Stimulated activated CD8-positive, alpha-beta memory T cell treated with anti-CD3 and anti-CD28 coated beads, Interleukin-4, amount 100 ng/mL, for 48 hours (primary cell): ENCODE data around the gene EPC1.
"Not testable (repeated sequence)": the region's sequence is repeated elsewhere in the genome, so short reads cannot be mapped to it uniquely, and the experiment has no call there.

Experiments used
- DNase-seq: peaks from one replicate; pipeline ENCODE4 v3.0.0-alpha.2; 2020

EPC1 gene

DNA sequence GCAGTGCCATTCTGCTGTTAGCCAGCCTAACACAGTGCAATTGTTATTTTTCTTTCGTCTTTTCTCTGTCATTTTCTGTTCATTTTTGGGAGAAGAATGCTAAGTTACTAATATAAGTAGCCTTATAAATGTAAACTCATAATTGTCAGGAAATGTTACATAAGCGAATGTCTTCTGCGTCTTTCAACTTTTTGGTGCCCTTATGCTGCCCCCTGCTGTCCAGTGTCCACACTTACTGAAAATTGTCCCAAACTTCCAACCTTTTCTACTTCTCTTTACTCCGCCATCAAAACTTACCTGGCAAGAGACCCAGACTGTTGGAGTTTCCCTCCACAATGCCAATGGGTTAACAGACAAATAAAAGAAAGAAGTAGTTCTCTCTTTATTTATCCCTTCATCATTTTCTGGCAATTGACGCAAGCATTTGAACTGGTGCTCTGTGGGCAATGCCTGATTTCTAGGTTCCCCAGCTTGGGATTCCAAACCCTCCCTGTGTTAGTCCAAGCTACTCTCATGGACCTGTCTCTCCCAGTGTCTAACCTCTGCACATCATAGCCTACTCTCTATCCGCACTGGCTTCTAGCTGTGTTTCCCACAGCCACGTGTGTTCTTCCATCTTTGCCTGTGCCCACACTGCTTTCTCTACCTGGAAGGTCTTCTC is 21.0 kb upstream of the EPC1 start:
- peak; percentile 80 for DNase-seq

DNA sequence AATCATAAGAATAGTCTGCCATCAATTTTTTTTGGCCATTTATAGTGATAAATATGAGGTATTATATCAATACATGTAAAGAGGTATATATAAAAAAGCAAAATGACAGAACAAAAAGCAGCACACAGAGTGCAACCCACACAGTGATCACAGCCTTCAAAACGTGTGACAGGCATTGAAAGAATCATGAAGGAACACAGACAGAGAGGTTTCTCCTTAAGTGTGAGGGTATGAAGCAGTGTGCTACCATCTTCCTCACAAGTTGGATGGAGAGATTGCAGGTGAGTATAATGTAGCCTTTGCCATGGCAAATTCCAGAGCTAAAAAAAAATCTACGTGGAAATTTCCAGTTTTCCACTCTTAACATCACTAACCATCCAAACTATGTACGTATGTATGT is 19.6 kb upstream of the EPC1 start:
- DNase-seq = no peak

DNA sequence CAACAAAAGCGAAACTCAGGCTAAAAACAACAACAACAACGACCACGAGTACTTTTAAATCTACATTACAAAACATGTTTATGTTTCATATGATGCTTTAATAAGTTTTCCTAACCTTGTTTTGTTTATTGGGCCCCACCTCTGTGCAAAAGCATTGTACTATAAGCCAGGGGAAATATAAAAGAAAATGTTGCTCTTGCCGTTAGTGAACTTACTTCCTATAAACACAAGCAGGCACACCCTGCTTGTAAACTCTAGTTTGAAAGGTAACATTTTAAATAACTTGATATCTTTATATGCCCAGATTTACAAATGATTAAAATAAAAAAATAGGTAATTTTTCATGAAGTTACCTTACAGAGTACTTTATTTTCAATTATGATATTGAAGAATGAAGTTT is 19.2 kb upstream of the EPC1 start:
- no peak for DNase-seq

DNA sequence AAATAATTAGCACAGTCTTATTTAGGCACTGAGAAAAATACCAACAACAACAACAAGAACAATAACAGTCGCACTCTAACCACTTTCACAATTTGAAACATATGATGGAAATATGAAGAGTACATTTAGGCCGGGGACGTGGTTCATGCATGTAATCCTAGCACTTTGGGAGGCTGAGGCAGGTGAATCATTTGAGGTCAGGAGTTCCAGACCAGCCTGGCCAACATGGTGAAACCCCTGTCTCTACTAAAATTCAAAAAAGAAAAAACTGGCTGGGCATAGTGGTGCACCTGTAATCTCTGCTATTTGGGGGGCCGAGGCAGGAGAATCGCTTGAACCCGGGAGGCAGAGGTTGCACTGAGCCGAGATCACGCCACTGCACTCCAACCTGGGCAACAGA is 18.4 kb upstream of the EPC1 start:
- not testable (repeated sequence) for DNase-seq

DNA sequence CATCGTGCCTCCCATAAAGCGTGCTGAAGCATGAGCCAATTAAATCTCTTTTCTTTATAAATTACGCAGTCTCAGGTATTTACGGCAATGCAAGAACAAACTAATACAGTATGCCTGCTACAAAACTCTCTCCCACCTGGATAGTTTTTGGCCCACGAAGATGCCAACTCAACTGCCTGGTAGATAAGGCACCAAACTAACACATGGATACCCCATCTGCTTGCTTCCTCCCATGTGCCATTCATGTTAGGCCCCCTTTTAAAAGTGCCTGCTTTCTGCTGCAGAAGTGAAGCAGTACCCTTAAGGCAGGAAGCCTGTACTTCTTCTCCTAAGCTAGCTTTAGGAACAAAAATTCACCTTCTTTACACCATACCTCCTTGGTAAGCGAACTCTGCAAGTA is 15.6 kb upstream of the EPC1 start:
- no peak for DNase-seq

DNA sequence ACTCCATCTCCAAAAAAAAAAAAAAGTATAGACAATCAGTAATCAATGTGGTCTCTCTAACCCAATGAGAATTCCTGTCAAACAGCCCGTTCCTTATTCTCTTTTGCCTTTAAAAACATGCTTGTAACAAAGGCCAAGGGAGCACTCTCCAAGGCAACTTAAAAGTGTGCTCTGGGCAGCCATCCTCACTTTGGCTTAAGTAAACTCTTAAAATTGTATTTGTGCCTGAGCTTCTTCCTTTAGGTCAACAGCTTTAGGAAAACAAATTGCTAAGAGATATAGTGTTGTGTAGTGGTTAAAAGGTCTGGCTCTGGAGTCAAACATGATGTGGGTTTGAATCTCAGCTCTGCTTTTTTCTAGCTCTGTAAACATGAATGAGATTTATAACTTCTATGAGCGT is 13.9 kb upstream of the EPC1 start:
- DNase-seq = no peak

DNA sequence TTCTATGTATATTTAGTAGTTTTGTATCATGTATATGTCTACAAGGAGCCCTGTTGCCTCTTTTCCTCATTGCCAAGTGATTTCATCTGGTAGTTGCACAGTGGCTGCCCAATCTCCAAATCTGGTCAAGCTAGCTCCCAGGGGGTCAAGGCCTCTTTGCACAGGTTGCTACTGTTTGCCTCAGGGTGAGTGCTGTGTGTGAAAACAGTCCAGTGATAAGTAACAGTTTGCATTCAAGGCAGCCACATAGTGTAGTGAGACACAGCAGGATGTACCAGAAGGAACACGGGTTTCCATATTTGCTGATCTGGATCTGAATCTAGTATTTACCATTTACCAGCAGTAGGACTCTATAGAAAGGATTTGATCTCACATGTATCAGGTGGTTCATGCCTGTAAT is 13.3 kb upstream of the EPC1 start:
- no peak for DNase-seq

DNA sequence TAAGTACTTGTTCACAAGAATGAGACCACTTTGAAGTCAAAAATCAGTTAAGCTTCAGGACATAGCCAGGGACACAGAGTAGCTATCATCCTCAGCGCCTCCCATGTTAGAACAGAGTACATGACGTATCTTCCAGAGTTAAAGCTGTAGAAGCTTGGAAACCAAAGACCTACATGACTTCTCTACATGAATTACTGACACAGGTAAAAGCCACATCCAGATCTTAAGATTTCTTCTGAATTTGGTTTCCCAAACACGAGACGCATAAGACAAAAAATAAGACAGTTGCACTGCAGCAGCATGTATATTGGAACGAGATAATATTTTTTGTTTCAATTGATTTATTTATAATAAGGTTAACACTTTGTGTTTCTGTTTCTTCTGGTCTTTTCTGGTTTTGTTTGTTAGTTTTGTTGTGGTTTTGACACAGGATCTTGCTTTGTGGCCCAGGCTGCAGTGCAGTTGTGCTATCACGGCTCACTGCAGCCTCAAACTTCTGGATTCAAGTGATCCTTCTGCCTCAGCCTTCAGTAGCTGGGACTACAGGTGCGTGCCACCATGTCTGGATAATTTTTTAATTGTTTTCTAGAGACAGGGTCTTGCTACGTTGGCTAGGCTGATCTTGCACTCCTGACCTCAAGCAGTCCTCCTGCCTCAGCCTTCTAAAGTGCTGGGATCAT is 10.2 kb upstream of the EPC1 start:
- DNase-seq = no peak

DNA sequence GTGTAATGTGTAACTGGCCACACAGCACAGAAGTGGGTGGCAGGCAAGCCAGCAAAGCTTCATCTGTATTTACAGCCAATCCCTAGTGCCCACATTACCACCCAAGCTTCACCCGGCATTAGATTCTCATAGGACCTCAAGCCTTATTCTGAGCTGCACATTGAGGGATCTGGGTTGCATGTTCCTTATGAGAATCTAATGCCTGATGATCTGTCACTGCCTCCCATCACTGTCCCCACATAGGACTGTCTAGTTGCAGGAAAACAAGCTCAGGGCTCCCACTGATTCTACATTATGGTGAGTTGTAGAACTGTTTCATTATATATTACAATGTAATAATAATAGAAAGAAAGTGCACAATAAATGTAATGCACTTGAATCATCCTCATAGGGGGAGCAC is 7.7 kb upstream of the EPC1 start:
- DNase-seq = not testable (repeated sequence)

DNA sequence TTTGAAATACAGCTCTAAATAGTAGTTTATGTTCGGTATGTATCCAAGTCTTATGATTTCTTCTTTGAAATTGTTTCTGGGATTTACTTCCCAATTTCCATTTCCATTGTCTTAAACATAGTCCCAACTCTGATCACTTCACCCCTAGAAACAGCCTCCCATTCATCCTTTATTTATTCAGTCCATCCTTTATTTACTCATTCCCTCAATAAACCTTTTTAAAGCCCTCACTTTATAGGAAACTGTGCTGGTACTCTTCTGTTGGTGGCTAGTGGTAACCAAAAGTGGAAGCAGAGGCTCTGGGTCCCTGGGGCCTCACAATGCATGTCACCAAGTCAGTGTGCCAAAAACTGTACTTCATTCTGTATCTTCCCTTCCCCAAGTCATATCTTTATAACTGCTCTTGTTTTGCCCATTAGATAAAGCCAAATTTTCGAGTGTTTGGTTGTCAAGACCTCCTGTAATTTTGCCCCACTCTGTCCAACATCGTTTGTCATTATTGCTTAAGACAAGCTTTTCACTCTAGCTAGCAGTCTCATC is 3.9 kb upstream of the EPC1 start:
- no peak for DNase-seq

DNA sequence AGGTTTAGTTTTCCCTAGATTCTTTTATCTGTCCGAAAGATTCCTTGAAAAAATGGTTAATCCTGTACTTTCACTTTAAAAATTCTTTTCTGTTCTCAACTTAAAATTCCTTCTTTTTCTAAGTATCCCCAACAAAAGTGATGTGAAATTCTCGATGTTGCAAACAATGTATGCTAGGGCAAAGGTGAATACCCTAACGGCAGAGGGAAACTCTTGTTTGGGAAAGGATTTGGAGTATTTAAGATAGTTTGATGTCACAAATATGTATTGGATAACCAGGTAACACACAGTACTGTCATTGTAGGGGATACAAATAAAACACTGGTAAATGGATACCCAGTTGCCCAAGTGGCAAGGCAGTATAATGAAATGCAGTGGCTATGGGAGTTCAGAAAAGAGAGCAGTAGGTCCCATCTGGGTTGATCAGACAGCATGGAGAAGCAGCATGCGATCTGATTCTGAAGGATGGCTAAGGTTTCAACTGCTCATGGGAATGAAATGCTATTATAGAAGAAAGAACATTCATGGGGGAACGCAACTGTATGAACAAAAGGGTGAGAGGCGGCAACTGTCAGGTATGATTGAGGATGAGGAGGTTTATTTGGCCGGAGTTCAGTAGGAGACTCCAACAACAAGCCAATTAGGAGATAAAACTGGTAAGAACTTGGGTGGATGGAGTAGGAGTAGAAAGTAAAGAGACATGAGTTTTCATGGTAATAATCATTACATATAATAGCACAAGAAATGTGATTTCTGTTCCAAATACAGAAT is 3.2 kb upstream of the EPC1 start:
- no peak for DNase-seq

DNA sequence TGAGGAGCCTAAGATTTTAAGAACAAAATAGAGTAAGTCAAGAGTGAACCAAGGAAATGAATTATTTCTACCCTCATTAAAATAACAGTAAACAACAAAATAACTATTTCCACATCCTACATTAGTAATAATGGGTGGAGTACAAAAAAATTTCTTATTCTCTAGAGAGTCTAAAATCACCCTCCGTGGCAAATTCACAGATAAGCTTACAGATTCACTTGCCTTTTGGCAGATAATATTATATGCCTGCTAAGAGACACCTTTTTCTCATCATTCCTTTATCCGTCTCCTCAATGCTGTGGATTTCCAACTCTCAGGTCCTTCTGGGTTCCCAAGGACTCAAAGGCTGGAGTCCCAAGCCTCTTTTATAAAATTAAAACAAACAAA is 2.2 kb upstream of the EPC1 start:
- no peak for DNase-seq

DNA sequence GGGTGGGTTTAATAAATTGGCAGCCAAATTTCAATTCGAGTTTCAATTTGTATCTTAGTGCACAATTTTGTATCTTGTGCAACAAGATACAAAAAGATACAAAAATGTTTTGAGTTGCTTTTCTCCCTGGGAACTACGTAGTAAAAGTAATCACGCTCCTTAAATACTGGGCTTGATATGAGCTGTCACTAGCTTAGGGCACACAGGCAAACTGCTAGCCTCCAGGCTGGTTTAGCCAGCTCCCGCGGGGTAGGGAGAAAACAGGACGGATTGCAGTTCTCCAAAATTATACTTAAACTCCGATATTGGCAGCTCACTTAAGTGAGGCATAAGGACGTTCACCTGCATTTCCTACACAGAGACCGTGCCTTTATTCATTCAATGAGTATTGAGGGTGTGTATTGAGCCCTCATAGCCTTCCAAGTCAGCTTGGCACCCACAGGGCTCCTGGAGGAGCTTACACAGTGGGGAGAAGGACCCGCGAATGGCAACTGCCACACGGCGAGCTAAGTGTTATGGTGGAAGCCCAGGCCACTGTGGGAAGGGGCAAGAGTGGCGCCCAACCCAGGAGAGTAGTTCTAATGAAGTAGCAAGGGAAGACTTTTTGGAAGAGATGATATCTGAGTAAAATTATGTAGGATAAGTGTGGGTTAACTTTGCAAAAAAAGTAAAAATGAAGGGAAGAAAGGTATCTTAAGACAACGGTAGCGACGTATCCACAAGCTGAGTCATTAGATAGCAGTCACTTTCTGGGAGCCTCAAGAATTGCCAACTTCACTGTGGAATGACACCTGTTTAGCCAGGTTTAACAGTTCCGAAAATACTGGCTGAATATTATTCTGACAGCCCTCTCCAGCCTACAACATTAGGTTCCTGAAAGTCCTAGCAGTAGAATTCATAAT is 1.6 kb upstream of the EPC1 start:
- no peak for DNase-seq

DNA sequence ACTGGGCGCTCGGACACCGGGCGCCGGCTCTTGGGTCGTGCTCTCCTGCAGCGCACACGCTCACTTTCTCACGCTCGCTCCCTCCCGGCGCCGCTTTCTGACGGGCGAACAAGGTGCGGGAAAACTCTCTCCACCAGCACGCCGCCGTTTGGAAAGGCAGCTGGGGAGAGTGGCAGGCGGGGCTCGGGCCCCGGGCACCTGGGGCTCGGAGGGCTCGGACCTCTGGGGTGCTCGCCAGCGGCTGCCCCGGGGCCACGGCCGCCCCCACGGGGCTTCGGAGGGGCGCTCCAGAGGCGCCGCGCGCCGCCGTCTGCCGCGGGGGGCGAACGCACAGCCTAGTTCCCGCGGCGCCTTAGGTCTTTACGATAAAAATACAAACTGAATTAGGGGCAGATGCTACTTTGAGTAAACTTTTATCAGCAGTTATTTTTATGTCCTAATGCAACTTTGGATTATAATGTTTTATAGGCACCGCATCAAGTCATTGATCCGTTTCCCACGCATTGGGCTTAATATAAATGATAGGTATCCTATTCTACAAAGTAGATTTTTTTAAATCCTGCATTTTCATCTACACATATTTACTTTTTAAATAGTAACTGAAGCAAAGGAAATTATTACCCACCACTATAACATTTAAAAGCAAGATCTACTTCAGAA is 535 bp upstream of the EPC1 start:
- DNase-seq = no peak

DNA sequence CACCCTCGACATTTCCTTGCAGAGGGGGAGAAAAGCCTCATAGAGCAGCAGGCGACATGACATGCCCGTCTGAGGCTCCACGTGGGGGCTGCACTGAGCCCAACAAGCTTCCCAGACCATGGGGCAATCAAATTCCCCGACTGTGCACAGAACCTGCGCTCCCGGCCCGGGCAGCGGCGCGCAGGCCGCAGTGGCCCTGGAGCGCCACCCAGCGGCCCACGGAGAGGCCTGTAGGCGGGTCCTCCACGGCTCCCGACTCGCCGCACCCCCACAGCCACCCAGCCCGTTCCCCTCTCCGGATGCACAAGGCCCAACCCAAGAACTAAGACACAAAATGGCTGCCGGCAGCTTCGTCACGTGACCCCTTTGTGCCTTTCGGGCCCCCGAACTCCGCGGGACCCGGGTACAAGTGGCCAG is 816 bp downstream of the EPC1 start:
- DNase-seq = peak; percentile 94

DNA sequence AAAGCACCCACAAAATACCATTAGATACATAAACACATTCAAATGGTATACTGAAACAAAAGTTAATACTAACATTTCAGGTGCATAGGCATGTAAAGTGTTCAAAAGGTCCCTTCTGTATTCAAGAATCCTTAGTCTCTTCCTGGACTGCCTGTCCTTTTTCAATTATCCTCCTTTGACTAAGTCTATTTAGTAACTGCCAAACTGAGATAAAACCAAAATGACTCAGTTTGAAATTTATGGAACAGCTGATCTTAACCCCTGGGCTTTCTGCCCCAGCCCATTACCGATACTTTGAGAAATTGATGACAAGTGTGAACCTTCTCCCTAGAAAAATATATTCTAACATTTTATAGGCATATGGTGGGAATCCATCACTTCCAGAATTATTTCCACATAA is 5.4 kb downstream of the EPC1 start:
- DNase-seq = no peak

DNA sequence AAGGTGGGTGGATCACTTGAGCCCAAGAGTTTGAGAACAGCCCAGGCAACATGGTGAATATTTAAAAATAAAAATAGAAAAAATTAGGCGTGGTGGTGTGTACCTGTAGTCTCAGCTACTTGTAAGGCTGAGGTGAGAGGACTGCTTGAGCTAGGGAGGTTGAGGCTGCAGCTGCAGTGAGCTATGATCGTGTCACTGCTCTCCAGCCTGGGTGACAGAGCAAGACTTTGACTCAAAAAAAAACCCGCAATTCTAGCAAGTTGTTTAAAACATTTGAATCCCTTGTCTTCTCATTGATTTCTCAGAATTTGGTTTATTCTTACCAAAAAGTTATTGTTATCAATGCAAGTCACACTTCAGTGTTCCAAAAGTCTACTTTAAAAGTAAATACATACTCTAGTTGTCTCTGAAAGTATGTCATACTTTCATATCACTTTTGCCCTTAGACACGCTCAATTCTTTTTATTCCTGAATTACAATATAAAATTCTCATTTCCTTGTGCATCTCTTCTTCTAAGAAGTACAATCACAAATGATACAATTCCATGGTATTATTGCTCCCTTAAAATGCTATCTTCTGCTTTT is 6.3 kb downstream of the EPC1 start:
- DNase-seq = no peak

DNA sequence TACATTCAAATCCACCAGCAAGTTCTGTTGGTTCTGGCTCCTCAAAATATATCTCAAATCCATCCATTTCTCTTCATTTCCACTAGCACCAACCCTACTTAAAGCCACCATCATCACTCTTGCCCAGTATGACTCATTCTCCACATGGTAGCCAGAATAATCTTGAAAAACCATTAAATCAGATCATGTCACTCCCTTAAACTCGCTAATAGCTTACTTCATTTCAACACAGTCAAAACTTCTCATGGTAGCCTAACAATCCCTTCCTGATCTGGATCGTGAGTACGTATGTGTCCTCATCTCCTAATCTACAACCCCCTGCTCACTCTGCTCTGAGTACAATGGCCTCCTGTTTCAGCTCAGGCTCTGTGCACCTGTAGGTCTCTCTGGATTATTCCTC is 8.7 kb downstream of the EPC1 start:
- no peak for DNase-seq

DNA sequence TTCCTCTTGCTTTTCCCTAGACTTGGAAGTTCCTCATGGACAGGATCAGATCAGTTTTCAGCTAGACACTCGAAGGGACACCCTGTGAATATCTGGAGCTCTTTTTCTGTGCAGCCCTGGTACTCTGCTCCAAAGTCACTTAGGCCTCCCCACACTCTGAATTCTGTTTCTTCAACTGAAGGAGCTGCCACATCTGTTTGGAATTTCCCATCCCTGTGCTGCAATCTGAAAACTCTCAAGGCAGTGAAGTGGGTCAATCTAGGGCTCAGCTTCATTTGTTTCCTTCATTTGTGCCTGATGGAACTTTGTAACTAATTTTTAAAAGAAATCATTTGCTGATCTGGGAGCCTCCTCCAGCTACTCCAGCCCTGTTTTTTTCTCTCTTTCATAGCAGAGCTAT is 9.6 kb downstream of the EPC1 start:
- DNase-seq = no peak

DNA sequence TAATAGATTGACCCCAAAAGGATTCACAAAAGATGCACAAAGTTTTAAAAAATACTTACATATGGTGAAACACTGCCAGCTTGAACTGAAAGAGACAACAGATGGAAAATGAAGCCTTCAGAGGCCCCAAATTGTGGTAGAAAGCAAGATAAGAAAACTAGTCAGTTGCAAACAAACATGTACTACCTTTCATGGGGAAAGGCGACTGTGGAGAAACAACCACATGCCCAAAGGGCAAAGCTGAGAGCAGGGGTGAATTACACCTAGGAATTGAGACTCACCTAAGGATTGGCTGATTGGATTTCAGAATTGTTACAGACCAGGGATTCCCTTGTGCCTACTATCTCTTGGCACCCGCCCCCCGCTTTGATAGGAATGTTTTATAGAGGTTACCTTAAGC is 13.1 kb downstream of the EPC1 start:
- no peak for DNase-seq

DNA sequence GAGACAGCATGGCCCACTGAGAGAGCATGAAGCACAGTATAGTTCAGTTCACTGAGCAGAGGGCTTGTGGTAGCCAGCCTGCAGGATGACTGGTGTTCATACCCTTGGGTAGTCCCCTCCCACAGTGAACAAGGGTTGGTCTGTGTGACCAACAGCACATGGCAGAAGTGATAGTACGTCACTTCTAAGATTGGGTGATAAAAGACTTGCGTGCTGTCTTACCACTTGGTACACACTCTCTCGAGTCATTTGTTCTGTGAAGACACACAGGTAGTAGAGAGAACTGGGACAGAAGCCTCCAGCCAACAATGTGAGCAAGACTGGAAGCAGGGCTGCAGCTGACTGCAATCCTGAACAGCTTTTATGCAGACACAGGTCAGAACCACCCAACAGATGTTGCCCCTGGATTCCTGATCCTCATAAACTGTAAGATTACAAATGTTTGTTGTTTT is 14.6 kb downstream of the EPC1 start:
- peak; percentile 83 for DNase-seq

DNA sequence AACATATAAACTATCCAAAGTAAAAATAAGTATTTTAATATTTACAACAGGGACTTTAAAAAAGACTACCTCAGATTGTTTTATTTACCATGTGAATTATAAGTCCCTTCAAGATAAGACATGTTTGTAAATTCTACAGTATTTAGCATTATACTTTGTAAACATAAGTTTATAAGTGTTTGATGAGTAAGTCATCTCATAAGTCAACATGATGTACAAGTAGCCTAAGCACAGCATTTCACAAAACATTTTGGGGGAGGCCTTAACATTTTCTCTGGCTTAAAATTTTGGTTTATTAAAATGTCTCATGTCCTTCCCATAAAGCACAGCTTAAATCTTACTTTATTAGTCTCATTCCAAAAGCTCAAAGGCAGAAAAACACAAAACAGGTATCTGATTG is 15.4 kb downstream of the EPC1 start:
- no peak for DNase-seq
